Natural killer cell (primary cell): Measurements from ENCODE around the gene LY6G6C. TPM values are rescaled to one million over a fixed set of nuclear protein-coding genes. Genes with fewer than 3 reads are reported as not detected.

ENCODE experiments used
- ATAC-seq, 3 donors: fragments of 150-1000 bp in 2 of 3; fragments of 200-7000 bp in 1 of 3; cut with Tn5 transposase; 1 replicate in 1 of 3; 2 replicates in 2 of 3; pipeline ENCODE4 v1.10.0; 2021; ENCODE audit warnings: mild to moderate bottlenecking in 2 of 3, moderate library complexity in 2 of 3
- DNase-seq, 2 donors: peaks; one replicate each; pipeline versions ENCODE4 v3.0.0 to v3.0.0-alpha.2; 2013 to 2021; ENCODE audit warnings: mixed read lengths in 1 of 2
- H3K27ac ChIP-seq: one replicate; pipeline ENCODE4 v1.5.1; 2013; ENCODE audit warnings: mild to moderate bottlenecking, low read length
- H3K27me3 ChIP-seq: one replicate; pipeline ENCODE4 v1.6.1; 2013; ENCODE audit warnings: low read length; ENCODE audit not compliant: control insufficient read depth, insufficient read depth
- H3K36me3 ChIP-seq: one replicate; pipeline ENCODE4 v1.6.1; 2013; ENCODE audit warnings: low read length; ENCODE audit not compliant: control insufficient read depth, insufficient read depth
- H3K4me1 ChIP-seq: one replicate; pipeline ENCODE4 v1.6.1; 2013; ENCODE audit warnings: low read length; ENCODE audit not compliant: control insufficient read depth, insufficient read depth
- H3K4me3 ChIP-seq: one replicate; pipeline ENCODE4 v1.5.1; 2013; ENCODE audit warnings: low read length
- H3K9me3 ChIP-seq: one replicate; pipeline ENCODE4 v1.6.1; 2013; ENCODE audit warnings: low read length; ENCODE audit not compliant: control insufficient read depth, insufficient read depth
- H3K27ac Mint-ChIP-seq, 2 donors: one replicate each; pipeline ENCODE4 v1.8.0; 2022; ENCODE audit warnings: mild to moderate bottlenecking in 2 of 2, mixed read lengths in 2 of 2, moderate library complexity in 1 of 2
- H3K27me3 Mint-ChIP-seq, 2 donors: one replicate each; pipeline ENCODE4 v1.8.0; 2022; ENCODE audit warnings: low read depth in 2 of 2, mixed read lengths in 2 of 2
- H3K36me3 Mint-ChIP-seq: one replicate; pipeline ENCODE4 v1.8.0; 2022; ENCODE audit warnings: mixed read lengths
- H3K4me1 Mint-ChIP-seq, 2 donors: one replicate each; pipeline ENCODE4 v1.8.0; 2022; ENCODE audit warnings: mixed read lengths in 2 of 2
- H3K4me3 Mint-ChIP-seq: one replicate; pipeline ENCODE4 v1.8.0; 2022; ENCODE audit warnings: mild to moderate bottlenecking, moderate library complexity, mixed read lengths
- H3K9me3 Mint-ChIP-seq, 2 donors: one replicate each; pipeline ENCODE4 v1.8.0; 2022; ENCODE audit warnings: mixed read lengths in 2 of 2
- CTCF ChIP-seq: fragments of 200-600 bp; IDR thresholded peaks from one replicate; pipeline ENCODE4 v1.8.0; 2022; ENCODE audit warnings: antibody characterized with exemption
- WGBS: methylation state at CpG from one replicate; pipeline ENCODE4 v1.1.7; 2013; ENCODE audit warnings: missing lambda C conversion rate; ENCODE audit not compliant: insufficient coverage; 5-methylcytosine and 5-hydroxymethylcytosine counted together
- intact Hi-C: fragments of 100-400 bp; cut with micrococcal nuclease; formaldehyde crosslinking; loops from one replicate; pipeline ENCODE4 v1.14.2; 2022
- total RNA-seq, 4 donors: library from RNA; stranded (reverse); fragments of 120-200 nt in 1 of 4; gene quantifications; one replicate each; pipeline versions ENCODE4 v1.2.3 to v1.2.4, GENCODE V29; 2013 to 2022

The LY6G6C gene
- total RNA-seq, 3 donors from 2014 or later (not counting 1 experiment from before 2014, with no cell fraction given), result not detected

GRCh38 chr6:31690231-31691077 lies 31.1 kb downstream of the LY6G6C start:
- H3K4me3 Mint-ChIP-seq, result no peak overlapping the region
- H3K36me3 Mint-ChIP-seq, result no peaks in the 10 kb centered on the region
- TF ChIP-seq CTCF, result no peak
- H3K4me1 Mint-ChIP-seq, result peaks cover 0 to 7% of the 10 kb centered on the region in 2 donors
- DNase-seq (no peak), ATAC-seq (no peak)
- Histone ChIP-seq H3K9me3 (no peaks in the 10 kb centered on the region), H3K36me3 (peaks cover 77% of the 10 kb centered on the region), H3K4me3 (no peak overlapping the region), H3K4me1 (no peaks in the 10 kb centered on the region), H3K27me3 (no peaks in the 10 kb centered on the region), H3K27ac (no peak overlapping the region)
- no peaks in the 10 kb centered on the region for H3K9me3 Mint-ChIP-seq
- no peaks in the 10 kb centered on the region for H3K27me3 Mint-ChIP-seq
- WGBS, result 96% methylated on average over 7 of the region's 10 CpGs
- intact Hi-C loops, result no loop called here
- H3K27ac Mint-ChIP-seq, result no peak overlapping the region

GRCh38 chr6:31689249-31690110 lies 32.1 kb downstream of the LY6G6C start:
- Histone ChIP-seq H3K36me3 (peaks cover 70% of the 10 kb centered on the region), H3K27me3 (no peaks in the 10 kb centered on the region), H3K9me3 (no peaks in the 10 kb centered on the region), H3K4me1 (no peaks in the 10 kb centered on the region), H3K4me3 (no peak overlapping the region), H3K27ac (no peak overlapping the region)
- DNase-seq (peak in 1 of 2 donors; percentile 34), ATAC-seq (no peak)
- TF ChIP-seq CTCF, result no peak
- H3K4me1 Mint-ChIP-seq, result peaks cover 0 to 7% of the 10 kb centered on the region in 2 donors
- no peak overlapping the region for H3K4me3 Mint-ChIP-seq
- H3K27ac Mint-ChIP-seq, result no peak overlapping the region
- no peaks in the 10 kb centered on the region for H3K9me3 Mint-ChIP-seq
- intact Hi-C loops, result no loop called here
- 98% methylated on average over 7 of the region's 11 CpGs for WGBS
- no peaks in the 10 kb centered on the region for H3K36me3 Mint-ChIP-seq
- no peaks in the 10 kb centered on the region for H3K27me3 Mint-ChIP-seq

GRCh38 chr6:31687860-31688693 lies 33.5 kb downstream of the LY6G6C start:
- Histone ChIP-seq H3K4me1 (peaks cover 5% of the 10 kb centered on the region), H3K4me3 (no peak overlapping the region), H3K9me3 (no peaks in the 10 kb centered on the region), H3K36me3 (peaks cover 60% of the 10 kb centered on the region), H3K27me3 (no peaks in the 10 kb centered on the region), H3K27ac (no peak overlapping the region)
- H3K36me3 Mint-ChIP-seq, result no peaks in the 10 kb centered on the region
- DNase-seq (no peak), ATAC-seq (peak in 1 of 3 donors; percentile 18)
- peaks cover 0 to 7% of the 10 kb centered on the region in 2 donors for H3K4me1 Mint-ChIP-seq
- no peaks in the 10 kb centered on the region for H3K27me3 Mint-ChIP-seq
- no peak for TF ChIP-seq CTCF
- H3K4me3 Mint-ChIP-seq, result no peak overlapping the region
- H3K9me3 Mint-ChIP-seq, result no peaks in the 10 kb centered on the region
- 95% methylated on average over 13 of the region's 14 CpGs for WGBS
- no peak overlapping the region for H3K27ac Mint-ChIP-seq
- intact Hi-C loops, result no loop called here
